ENCODE measurements around the gene PDE4C. TPM values are rescaled to one million over a fixed set of nuclear protein-coding genes. Genes with fewer than 3 reads are reported as not detected.

Gene PDE4C
- total RNA-seq, 3 donors from 2014 or later (not counting 1 experiment from before 2014, with no cell fraction given) = not detected

GRCh38 chr19:18257503-18258470, 31.5 kb upstream of the PDE4C start:
- 94% methylated on average over 55 of the region's 55 CpGs for WGBS (ENCODE audit: insufficient coverage)
- TF ChIP-seq CTCF (IDR thresholded peaks at IDR 0.05) = no peak
- Histone ChIP-seq H3K27me3 (ENCODE audit: control insufficient read depth, insufficient read depth, low read length) (no peaks in the 10 kb centered on the region), H3K9me3 (ENCODE audit: control insufficient read depth, insufficient read depth, low read length) (no peaks in the 10 kb centered on the region), H3K4me3 (ENCODE audit: low read length) (no peak overlapping the region), H3K27ac (ENCODE audit: low read length) (no peak overlapping the region), H3K36me3 (ENCODE audit: control insufficient read depth, insufficient read depth, low read length) (no peaks in the 10 kb centered on the region), H3K4me1 (ENCODE audit: control insufficient read depth, insufficient read depth, low read length) (peaks cover 14% of the 10 kb centered on the region)
- H3K27ac Mint-ChIP-seq = no peak overlapping the region
- H3K4me3 Mint-ChIP-seq = no peak overlapping the region
- DNase-seq (peak in 1 of 2 donors; percentile 15), ATAC-seq (no peak)
- no peaks in the 10 kb centered on the region for H3K4me1 Mint-ChIP-seq
- no peaks in the 10 kb centered on the region for H3K9me3 Mint-ChIP-seq
- H3K27me3 Mint-ChIP-seq (ENCODE audit: low read depth in 2 of 2) = peaks cover 5 to 16% of the 10 kb centered on the region in 2 donors
- intact Hi-C loops (cut with micrococcal nuclease) = no loop called here
- no peaks in the 10 kb centered on the region for H3K36me3 Mint-ChIP-seq

DNA sequence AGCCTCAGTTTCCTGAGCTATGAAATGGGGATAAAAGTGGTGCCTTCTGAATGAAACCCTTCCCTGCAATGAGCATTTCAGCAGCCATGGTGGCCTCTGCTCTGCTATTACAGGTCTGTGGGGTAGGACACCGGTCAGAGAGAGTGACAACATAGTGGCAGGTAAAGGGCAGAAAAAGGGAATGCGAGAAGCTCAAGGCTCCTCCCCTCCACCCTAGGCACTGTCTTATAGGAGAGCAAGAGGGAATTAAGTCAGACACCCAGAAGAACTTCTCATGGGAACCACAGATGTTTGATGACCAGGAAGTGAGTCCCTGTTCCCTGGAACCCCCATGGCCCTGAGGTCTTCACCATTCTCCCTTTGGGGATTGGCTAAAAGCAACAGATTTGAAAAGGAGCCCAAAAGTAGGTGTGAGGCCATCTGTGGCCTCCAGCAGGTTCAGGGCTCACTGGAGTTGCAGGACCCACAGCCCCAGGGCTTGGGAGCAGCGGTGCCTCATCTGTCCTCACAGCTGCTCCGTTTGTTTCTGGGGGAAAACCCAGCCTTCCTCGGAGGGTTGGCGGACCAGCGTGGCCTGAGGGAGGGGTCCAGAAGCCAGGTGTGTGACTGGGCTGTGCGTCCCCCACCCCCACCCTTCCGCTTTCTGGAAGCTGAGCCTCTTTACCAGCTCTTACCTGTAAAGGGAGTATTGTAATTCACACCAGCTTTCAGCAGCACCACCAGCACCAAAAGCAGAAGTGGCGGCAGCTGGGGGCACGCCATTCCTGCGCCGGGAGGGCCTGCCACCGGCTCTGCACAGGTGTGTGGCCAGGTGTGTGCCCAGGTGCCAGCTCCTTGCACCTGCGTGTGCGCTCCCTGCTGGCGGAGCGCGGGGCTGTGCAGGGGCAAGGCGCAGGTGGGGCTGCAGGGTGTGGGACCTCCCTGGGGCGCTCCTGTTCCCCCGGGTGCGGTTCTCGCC, 28.6 kb upstream of the PDE4C start:
- no peaks in the 10 kb centered on the region for H3K9me3 Mint-ChIP-seq
- peaks cover 16 to 25% of the 10 kb centered on the region in 2 donors for H3K27me3 Mint-ChIP-seq (ENCODE audit: low read depth in 2 of 2)
- no peaks in the 10 kb centered on the region for H3K9me3 ChIP-seq (ENCODE audit: control insufficient read depth, insufficient read depth, low read length)
- H3K27ac Mint-ChIP-seq = no peak overlapping the region
- no peak for TF ChIP-seq CTCF (IDR thresholded peaks at IDR 0.05)
- H3K4me1 ChIP-seq (ENCODE audit: control insufficient read depth, insufficient read depth, low read length) = peaks cover 14% of the 10 kb centered on the region
- H3K4me1 Mint-ChIP-seq = peaks cover 0 to 5% of the 10 kb centered on the region in 2 donors
- no peak overlapping the region for H3K4me3 ChIP-seq (ENCODE audit: low read length)
- no peaks in the 10 kb centered on the region for H3K27me3 ChIP-seq (ENCODE audit: control insufficient read depth, insufficient read depth, low read length)
- no peak overlapping the region for H3K4me3 Mint-ChIP-seq
- DNase-seq (peak in 1 of 2 donors; percentile 41), ATAC-seq (no peak)
- H3K27ac ChIP-seq (ENCODE audit: low read length) = no peak overlapping the region
- 9% methylated on average over 21 of the region's 24 CpGs for WGBS (ENCODE audit: insufficient coverage)
- no peaks in the 10 kb centered on the region for H3K36me3 ChIP-seq (ENCODE audit: control insufficient read depth, insufficient read depth, low read length)
- no peaks in the 10 kb centered on the region for H3K36me3 Mint-ChIP-seq
- intact Hi-C loops (cut with micrococcal nuclease) = loop anchor here (5.0 kb wide), 2 partner anchors 93 to 318 kb away; no protein-coding TSS in a partner anchor

GRCh38 chr19:18253716-18254115, 27.5 kb upstream of the PDE4C start:
- Mint-ChIP-seq H3K4me3 (no peak overlapping the region), H3K9me3 (no peaks in the 10 kb centered on the region), H3K27me3 (ENCODE audit: low read depth in 2 of 2) (peaks cover 16 to 25% of the 10 kb centered on the region in 2 donors), H3K4me1 (peaks cover 0 to 5% of the 10 kb centered on the region in 2 donors), H3K36me3 (no peaks in the 10 kb centered on the region), H3K27ac (no peak overlapping the region)
- H3K4me1 ChIP-seq (ENCODE audit: control insufficient read depth, insufficient read depth, low read length) = peaks cover 14% of the 10 kb centered on the region
- 72% methylated on average over 4 of the region's 5 CpGs for WGBS (ENCODE audit: insufficient coverage)
- TF ChIP-seq CTCF (IDR thresholded peaks at IDR 0.05) = no peak
- no peak overlapping the region for H3K4me3 ChIP-seq (ENCODE audit: low read length)
- intact Hi-C loops (cut with micrococcal nuclease) = loop anchor here (5.0 kb wide), 2 partner anchors 91 to 316 kb away; no protein-coding TSS in a partner anchor
- DNase-seq = no peak
- no peak for ATAC-seq
- H3K27me3 ChIP-seq (ENCODE audit: control insufficient read depth, insufficient read depth, low read length) = no peaks in the 10 kb centered on the region
- H3K36me3 ChIP-seq (ENCODE audit: control insufficient read depth, insufficient read depth, low read length) = no peaks in the 10 kb centered on the region
- no peaks in the 10 kb centered on the region for H3K9me3 ChIP-seq (ENCODE audit: control insufficient read depth, insufficient read depth, low read length)
- H3K27ac ChIP-seq (ENCODE audit: low read length) = no peak overlapping the region
